Suprapubic skin (tissue), 3 donors: ENCODE measurements around the gene GMDS.

Experiments used
- EP300 ChIP-seq: sonication (generic); formaldehyde crosslinking; IDR thresholded peaks from one replicate; pipeline ENCODE4 v1.6.1; 2017; ENCODE audit warnings: antibody characterized with exemption
- POLR2A ChIP-seq, 2 donors: fragments of 450-650 bp; IDR thresholded peaks; one replicate each; pipeline ENCODE4 v1.6.1; 2017; ENCODE audit warnings: antibody characterized with exemption in 2 of 2, mild to moderate bottlenecking in 2 of 2, moderate library complexity in 2 of 2
- TF ChIP-seq, protein P1 (sequence below), 2 donors: fragments of 200-600 bp in 1 of 2; fragments of 450-650 bp in 1 of 2; sonication (generic) in 1 of 2; IDR thresholded peaks; one replicate each; pipeline ENCODE4 v1.5.1; 2016 to 2019; ENCODE audit warnings: antibody characterized with exemption in 2 of 2, mild to moderate bottlenecking in 1 of 2, moderate library complexity in 1 of 2

DNA sequence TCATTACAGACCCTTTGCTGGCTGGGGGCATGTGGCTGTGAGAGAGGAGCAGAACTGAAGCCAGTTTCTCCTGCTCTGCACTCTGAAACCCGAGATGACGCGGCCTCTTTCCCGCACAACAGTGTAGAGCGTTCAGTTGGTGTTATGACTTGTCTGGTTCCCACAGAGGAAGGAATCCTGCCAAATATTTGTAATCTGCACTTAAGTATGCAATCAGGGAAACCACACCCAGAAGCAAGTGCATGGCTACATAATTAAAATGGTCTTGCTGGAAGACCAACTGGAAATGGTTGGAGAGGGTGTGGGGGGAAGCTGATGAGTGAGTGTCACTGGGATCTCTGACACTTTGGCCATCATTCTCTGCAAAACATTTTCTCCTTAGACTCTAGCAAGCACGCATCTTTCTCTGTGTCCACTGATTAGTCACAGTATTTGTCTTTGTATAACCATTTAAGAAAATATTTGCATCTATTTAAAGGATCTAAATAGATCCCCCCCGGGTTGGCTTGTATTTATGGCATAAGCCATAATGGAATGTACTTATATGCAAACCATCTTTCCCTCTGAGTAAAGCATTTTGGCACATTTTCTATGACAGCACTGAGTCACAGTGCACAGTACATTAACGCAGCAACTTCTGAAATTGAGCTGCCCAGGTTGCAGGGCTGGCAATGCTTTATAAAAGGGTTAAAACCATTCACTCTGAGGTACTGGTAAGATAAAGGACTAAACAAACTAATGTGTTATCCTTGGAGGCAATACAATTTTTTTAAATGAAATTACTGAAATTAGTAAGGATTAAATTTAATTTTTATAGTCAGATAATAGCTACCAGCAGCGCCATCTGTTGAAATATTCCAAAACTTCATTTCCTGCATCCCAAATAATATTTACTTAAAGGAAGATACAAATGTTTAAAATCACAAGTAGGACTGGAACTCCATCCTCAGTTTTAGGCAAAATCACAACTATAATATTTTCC, 559.0 kb downstream of the GMDS start:
- TF ChIP-seq, protein P1, sequence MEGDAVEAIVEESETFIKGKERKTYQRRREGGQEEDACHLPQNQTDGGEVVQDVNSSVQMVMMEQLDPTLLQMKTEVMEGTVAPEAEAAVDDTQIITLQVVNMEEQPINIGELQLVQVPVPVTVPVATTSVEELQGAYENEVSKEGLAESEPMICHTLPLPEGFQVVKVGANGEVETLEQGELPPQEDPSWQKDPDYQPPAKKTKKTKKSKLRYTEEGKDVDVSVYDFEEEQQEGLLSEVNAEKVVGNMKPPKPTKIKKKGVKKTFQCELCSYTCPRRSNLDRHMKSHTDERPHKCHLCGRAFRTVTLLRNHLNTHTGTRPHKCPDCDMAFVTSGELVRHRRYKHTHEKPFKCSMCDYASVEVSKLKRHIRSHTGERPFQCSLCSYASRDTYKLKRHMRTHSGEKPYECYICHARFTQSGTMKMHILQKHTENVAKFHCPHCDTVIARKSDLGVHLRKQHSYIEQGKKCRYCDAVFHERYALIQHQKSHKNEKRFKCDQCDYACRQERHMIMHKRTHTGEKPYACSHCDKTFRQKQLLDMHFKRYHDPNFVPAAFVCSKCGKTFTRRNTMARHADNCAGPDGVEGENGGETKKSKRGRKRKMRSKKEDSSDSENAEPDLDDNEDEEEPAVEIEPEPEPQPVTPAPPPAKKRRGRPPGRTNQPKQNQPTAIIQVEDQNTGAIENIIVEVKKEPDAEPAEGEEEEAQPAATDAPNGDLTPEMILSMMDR (IDR thresholded peaks at IDR 0.05), result peak in 1 of 2 donors; percentile 19
- no peak for TF ChIP-seq POLR2A (IDR thresholded peaks at IDR 0.05)
- no peak for TF ChIP-seq EP300
